GM18870 (cell line): ENCODE data around the gene SLC38A10.
A peak's percentile ranks its signal among the peaks of the same experiment; 100 is the strongest.

Experiments
- ATAC-seq: cut with Tn5 transposase; IDR thresholded peaks from one replicate; pipeline ENCODE4 v1.9.1; 2021; ENCODE audit warnings: moderate library complexity; ENCODE audit not compliant: unreplicated experiment

SLC38A10 gene

DNA sequence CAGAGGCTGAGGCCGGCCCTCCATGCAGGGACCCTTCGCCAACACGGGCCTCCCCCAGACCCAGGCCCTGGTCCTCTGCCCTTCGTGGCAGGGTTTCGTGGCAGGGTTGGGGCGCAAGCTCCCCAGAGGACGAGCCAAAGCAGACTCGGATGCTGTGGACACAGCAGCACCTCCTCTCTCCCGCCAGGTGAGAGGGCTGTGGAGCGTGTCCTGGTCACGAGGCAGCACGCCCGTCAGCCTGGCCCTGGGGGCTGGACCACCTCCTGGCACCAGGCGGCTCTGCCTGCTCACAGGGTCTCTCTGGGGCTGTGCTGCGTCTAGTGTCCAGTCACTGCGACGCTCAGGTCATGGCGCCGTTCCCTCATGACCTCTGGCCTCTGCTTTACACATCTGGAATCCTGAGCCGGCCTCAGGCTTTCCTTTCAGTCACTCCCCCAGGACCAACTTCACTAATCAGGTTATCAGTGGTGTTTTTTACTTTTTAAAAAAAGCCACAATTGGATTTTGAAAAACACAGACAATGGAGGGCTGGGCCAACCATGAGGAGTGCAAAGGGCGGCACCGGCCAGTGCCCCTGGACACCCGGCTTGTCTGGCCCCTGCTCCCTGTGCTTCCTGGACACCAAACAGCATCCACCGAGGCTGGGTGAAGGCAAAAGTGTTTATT, 50.6 kb downstream of the SLC38A10 start:
- ATAC-seq, result no peak

DNA sequence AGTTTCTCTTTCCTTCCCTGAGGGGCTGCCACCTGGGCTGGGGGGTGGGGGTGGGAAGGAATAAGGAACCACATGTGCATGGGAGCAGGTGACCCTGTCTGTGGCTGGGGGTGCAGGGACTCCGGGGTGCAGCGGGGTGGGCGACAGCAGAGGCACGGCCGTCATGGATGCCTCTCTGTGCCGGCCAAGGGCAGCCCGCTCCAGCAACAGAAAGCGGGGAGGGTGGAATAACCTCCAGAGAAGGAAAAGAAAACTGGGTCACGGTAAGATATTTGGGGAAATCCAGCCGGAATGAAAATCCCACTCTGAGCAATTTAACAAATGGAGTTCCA, 51.8 kb downstream of the SLC38A10 start:
- no peak for ATAC-seq

DNA sequence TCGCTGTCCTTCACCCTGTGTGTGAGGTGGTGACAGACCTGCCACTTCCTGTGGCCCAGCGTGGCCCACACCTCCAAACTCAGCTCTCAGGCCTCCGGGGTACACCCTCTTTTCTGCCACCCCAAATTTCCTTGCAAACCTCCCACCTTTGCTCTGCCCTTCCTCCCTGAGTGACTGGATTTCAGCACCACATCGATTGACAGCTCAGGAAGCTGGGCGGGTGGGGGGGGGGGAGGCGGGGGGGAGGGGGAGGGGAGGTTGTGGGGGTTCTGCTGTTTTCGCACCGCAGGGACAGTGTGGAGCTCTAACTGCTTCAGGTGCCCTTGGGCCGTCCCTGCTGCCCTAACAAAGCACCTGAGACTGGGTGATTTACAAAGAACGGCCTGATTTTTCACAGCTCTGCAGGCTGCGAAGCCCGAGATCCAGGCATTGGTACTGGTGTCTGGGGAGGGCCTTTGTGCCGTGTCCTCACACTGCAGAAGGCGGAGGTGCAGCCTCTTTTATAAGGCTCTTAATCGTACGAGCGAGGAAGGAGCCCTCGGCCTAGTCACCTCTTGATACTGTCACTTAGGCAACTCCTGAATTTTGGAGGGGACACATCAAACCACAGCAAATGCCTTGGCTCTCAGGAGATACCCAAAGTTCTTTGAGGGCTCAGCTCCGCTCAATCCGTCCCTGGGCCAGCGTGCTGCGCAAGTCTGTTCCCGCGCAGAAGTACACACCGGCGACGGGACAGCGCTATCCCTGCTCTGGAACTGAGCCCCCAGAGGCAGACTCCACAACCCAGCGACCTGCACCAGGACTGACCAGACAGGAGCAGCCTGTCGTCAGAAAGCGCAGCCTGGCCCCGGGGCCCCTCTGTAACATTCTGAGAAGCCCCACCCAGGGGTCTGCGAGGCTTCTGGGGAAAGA, 52.4 kb downstream of the SLC38A10 start:
- ATAC-seq, result no peak

DNA sequence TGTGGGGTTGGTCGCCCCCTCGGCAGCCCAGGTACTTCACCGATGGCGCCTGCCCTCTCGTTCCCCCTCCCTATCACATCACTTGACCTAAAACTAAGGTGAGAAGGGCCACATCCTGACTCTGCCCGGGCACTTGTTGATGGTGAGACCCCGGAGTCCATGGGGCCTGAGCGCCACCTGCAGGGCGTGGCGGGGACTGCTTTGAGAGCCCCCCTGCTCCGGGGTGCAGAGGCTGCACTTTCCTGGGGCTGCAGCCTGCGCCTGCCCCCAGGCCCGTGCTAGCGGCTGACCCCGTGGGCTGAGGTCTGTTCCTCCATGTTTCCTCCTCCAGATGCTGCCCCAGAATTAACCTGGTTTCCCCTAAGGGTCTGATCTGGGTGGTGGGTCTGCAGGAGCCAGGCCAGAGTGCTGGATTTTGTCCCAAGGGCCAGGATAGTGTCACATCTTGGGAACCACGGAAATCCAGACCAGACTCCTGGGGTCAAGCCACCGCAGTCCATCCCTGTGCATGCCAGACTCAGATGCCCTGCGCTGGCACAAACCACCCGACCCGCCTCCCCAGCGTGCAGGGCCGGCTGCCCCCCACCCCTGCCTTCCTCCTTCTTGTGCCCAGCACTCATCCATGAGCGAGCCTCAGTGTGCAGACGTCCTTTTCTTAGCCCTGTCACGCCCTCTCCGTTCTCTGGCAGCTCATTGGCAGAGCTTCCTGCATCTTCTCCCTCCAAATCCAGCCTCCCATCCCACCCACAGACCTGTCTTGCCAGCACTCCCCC, 53.3 kb downstream of the SLC38A10 start:
- ATAC-seq, result no peak

DNA sequence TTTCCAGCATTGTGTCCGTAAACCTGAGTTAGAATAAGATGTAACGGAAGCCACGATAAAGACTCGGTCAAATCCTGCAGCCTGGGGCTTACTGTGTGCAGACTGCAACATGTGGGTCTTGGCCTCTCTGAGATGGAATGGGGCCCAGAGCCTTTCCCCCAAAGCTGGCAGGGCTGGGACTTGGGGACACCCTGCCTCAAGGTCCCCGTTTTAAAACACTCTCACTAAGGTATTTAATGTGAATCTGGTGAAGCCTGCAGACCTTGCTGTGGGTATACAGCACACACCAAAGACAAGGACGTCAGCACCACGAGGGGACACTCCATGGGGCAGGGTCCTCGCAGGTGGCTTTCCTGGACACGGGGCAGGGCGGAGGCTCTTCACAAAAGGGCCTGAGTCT, 53.9 kb downstream of the SLC38A10 start:
- ATAC-seq, result no peak

DNA sequence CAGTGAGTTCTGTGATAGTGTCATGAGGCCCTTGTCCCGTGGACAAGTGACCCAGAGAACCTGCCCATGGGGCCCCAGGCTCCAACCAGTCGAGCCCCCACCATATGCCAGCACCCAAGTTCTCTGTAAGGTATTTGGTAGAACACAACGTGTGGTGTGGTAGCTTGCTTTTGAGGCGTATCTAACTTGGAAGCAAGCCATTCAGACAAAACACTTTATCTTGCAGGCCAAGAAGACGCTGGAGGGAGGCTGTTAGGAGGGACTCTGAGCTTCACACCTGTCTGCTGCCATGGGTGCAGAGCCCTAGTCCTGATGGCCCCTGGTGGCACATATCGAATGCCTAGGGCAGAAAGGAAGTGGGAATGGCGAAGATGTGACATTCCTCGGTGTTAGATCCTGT, 54.3 kb downstream of the SLC38A10 start:
- no peak for ATAC-seq

DNA sequence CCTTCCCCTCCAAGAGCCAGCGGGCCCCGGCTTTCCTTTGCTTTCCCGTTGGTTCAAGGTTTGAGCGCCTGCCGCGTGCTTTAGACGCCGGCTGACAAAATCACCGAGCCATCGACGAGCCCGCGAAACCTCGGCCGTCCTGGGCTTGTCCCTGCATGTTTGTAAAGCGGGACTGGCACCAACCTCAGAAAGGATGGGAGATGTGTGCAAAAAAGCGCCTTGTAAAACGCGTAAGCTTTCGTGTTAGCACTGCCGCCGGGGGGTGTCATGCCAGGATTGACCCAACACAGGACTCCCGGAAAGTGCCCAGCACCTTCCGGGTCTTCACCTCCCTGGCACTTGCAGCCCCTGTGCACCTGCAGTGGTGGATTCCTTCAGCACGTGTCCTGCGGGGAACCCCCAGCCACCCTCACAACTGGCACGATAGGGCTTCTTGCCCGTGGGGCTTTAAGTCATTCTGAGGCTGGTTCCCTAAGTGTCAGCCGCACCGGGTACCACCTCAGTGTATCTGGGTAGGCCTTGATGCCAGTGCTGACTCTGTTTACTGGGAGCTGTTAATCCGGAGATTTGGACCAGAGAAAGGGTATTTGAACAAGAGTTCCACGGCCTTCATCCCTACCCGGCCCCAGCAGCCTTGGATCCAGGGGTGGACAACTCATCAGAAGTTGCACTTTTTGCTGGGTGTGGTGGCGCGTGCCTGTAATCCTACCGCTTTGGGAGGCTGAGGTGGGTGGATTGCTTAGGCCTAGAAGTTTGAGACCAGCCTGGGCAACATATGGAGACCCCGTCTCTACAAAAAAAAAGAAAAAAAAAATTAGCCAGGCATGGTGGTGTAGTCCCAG, 55.2 kb downstream of the SLC38A10 start:
- ATAC-seq, result no peak

DNA sequence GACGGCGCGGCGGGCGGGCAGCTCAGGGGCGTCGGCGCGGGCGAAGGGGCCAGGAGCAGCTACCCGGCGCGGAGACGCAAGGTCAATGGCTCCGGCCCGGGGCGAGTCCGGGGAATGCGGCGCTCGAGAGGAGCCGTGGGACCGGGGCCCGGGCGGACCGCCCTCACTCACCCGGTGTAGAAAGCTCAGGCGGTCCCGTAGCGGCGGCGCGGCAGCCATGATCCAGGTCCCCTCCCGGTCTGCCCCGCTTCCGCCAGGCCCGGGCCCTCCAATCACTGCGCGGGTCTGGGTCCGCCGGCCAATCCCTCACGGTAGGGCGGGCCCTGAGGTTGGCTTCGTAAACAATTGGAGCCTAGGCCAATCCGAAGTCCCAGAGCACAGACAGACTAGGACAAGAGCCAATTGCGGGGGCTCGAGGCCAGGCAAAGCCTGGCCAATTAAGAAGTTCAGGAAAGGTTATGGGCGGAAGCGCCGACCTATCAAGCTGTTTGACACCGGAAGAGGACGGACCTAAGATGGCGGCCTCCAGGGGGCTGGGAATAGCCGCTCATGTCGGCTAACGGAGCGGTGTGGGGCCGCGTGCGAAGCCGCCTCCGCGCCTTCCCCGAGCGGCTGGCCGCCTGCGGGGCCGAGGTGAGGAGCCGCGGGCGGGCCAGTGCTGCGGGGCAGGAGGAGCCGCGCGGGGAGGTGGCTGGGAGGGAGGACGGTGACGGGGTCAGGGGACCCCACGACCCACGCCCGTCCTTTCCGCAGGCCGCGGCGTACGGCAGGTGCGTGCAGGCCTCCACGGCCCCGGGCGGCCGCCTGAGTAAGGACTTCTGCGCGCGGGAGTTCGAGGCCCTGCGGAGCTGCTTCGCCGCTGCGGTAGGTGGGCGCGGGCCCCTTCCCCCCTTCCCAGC, 56.0 kb downstream of the SLC38A10 start, which contains the start of the genes NDUFAF8 and TEPSIN:
Gene NDUFAF8, plus strand, starts transcription at position 504 of the 899 bp plus-strand sequence. Its CDS starts 46 bp downstream, at position 550.
Gene TEPSIN, minus strand, starts transcription at position 241 of the 899 bp plus-strand sequence. Its CDS starts 22 bp downstream, at position 219.
- peak; percentile 89 for ATAC-seq

DNA sequence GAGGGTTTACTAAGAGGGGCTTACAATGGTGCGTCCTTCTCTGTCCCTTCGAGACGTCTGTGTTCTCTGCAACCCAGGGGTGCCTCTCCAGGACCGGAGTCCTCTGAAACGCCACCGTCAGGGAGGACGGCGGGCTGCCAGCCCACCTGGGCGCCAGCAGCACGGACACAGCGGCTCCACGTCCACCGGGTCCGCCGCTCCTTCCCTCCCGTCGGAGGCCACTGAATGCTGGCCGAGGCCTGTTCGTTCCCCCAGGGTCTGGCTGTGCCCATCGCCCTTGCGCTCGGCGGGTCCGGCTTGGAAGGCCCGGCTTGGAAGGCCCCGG, 56.7 kb downstream of the SLC38A10 start:
- ATAC-seq, result peak; percentile 5

DNA sequence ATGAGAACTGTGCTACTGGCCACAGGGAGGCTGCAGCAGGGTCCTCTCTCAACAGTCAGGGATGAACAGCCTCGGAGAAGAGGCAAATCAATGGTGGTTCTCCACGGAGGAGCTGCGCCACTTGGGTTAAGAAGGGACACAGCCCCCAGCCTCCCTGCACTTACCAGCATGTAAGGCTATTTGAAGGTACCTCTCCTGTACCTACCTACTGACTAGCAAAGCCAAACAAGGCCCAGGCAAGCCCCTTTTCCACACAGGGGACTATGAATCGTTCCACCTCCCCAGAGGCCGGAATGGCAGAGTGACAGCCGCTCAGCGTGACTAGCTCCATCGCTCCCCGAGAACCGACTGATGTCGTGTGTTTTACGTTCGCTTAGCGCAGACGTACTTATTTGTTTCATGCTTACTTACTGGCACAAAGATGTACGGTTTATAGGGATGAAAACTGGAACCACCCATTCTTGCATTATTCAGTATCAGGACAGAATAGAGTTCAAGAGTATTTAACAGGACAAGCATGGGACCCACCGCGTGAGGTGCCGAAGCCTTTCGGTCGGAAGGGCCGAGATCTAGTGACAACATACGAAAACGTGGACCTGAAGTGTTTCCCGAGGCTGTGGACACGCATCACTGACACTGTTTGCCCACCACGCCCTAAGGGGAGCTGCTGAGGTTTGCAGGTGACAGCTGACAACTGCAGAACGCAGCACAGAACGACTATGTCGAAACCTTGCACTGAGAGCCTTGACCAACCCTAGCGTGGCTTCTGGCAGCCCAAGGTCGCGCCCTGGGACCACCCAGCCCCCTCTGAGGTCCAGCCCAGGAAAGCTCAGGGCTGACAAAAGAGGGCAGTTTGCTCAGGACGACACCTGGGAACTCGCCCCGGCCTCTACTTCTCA, 57.3 kb downstream of the SLC38A10 start:
- no peak for ATAC-seq

DNA sequence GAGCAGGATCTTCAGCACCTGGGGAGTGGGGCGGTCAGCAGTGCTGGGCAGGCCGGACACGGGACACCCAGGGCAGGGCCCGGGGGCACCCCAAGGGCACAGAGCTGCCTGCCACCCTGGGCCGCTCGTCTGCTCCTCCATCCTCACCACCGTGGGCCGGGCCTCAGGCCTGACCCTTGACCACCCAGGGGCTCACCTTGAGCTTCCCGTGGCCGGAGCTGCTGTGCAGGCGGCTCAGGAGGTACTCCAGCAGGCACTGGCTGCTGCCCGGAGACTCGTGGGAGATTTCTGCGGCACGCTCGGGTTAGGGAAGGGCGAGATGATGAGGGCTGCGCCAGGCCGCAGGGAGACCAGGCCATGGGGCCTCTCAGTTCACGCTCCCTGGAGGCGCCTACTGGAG, 58.3 kb downstream of the SLC38A10 start:
- ATAC-seq, result no peak

DNA sequence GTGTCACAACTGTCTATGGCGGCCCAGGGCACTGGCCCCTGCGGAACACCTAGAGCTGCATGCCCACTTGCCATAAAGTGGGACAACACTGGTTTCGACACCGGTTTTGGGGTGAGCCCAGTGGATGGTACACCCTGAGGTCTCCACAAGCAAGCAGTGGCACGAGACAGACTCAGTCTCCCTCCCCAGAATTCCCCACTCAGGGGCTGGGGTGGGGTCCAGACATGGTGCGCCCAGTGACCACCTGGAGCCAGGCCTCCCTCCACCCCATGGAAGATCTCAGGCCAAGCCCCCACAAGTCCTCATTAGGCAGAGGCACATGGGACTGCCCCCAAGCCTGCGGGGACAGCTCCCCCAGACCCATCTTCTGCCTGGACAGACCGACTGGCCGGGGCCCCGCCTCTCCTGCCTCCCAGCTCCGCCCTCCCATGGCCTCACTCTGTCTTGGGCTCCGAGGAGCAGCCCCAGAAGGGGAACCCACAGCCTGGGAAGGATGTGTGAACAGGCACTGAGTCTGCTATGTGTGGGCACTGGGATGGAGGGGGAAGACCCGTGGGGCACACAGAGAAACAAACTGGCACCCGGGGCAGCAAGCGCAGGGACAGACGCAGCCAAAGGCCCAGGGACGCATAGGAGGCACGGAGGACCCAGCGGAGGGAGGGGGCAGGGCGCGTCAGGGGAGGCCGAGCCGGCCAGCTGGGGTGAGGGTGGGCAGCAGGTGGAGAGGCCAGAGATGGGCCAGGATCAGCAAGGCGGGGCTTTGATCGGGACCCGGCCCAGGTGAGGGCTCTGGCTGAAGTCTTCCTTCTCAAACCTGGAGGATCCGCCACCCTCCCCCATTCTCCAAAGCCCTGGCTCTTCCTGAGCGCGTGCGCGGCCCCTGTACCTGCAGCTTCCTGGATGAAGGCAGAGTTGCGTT, 59.0 kb downstream of the SLC38A10 start:
- ATAC-seq, result no peak

DNA sequence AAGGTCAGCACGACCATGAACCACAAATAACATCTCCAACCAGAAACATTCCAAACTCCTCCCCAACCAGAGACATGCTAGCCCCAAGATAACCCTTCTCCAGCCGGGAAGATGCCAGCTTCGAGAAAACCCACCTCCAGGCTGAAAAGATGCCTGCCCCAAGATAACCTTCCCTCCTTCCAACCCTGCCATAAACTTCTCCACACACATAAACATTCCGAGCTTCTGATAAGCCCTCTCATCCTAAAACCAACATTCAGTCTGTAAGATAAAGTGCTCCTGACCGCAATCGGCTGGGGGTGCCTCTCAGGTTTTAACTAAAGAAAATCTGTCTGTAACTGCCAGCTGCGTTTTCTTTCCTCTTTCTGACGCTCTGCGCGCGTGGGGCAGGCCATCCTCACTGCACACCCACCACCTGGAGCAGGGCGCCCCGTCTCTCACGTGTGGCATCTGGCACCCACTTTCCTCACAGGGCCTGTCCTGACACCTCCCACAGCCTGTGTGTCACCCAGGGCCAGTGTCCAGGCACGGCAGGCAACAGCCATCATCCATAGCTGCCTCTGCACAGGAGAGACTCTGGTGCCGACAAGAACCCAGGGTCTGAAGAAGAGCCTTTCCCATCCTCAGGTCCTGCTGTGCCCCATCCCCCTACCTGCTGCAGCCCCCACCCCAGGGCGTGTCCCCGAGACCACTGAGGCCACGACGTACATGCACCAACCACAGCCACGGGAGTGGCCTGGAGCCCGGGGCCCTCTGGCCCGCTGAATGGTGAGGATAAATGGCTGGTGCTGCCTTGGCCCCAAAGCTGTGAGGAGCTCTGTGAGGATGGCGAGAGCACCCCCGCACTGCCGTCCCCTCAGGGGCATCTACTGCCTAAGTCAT, 59.9 kb downstream of the SLC38A10 start:
- ATAC-seq, result no peak

DNA sequence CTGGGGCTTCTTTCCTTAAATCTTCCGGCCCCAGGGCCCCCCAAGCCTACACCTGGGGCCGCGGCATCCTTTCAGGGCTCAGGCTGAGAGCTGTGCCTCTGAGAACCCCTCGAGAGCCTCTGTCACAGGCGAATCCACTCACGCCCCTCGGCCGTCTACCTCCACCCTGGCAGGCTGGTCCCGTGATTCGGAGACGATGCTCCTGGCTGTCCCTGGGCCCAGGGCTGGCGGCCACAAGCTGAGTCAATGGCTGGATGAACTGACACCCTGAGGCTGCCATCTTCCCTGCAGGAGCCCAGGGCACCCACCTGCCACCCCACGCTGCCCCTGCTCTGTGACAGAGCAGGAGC, 60.6 kb downstream of the SLC38A10 start:
- ATAC-seq, result no peak

DNA sequence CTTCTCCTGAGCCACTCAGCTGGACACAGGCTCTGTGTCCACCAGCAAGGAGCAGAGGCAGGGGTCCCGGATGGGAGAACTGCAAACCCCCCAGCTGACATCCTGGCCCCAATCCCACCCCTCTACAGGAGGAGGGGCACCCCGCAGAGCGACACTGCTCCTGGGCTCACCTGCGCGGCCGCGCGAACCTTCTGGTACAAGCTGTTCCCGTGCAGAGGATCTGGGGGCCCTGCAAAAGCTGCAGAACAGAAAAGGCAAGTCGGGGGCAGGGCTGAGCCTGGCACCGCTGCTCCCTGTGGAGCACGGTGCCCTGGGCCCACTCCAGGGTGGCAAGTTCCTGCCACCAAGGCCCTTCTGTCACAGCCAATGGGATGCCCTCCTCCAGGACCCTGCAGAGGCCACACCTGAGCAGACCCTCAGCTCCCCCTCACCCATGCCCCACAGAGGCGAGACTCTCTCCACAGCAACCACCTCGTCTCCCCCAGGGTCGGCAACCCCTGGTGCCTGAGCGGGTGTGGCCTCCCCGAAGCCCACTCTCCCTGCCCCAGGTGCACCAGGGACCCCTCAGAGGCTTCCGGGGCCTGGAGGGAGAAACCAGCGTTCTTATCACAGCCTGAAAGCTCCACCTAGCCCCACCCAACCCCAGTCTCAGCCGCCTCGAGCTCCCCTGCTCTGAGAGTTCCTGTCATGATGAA, 61.1 kb downstream of the SLC38A10 start:
- no peak for ATAC-seq

DNA sequence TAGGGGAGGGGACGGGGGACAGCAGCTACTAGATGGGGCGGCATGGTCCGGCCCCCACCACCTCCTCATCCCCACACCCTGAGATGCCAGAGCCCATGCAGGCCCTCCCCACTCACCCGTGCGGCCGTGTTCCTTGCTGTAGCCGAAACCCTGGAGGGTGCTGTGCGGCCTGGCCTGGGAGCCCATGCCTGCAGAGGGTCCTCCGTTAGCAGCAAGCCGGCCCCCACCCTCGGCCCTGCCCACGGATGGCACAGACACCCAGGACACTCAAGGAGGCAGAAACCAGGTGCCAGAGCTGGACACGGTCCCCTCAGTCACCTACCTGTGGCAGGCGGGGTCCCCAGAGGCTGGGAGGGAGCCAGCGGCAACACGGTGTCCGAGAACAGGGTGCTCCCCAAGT, 61.8 kb downstream of the SLC38A10 start:
- no peak for ATAC-seq
